HG03064 (cell line): ENCODE results near the gene FRMD3.

Source experiments
- ATAC-seq: cut with Tn5 transposase; IDR thresholded peaks from one replicate; pipeline ENCODE4 v1.9.1; 2021; ENCODE audit warnings: low read depth; ENCODE audit not compliant: unreplicated experiment

Gene FRMD3

GRCh38 chr9:83199240-83199639 is 339.0 kb downstream of the FRMD3 start:
- no peak for ATAC-seq

GRCh38 chr9:83198371-83198770 is 339.8 kb downstream of the FRMD3 start:
- ATAC-seq = no peak

- ATAC-seq = no peak
Observed at GRCh38 chr9:83197591-83197990, 340.6 kb downstream of the FRMD3 start.

- ATAC-seq = no peak
Observed at GRCh38 chr9:83196946-83197345, 341.3 kb downstream of the FRMD3 start.
